Sigmoid colon (tissue), 4 donors: ENCODE results near the gene RPS6KA2.

Source experiments
- CTCF ChIP-seq, 4 experiments: fragments of 450-650 bp in 3 of 4; fragments of 200-600 bp in 1 of 4; IDR thresholded peaks; one replicate each; pipeline ENCODE4 v1.5.1; 2016 to 2019; ENCODE audit warnings: antibody characterized with exemption in 4 of 4, mild to moderate bottlenecking in 3 of 4, moderate library complexity in 2 of 4
- EP300 ChIP-seq, 4 donors: sonication (generic); formaldehyde crosslinking; IDR thresholded peaks; one replicate each; pipeline ENCODE4 v1.6.1; 2017; ENCODE audit warnings: antibody characterized with exemption in 4 of 4
- POLR2A ChIP-seq, 2 donors: fragments of 450-650 bp; IDR thresholded peaks; one replicate each; pipeline ENCODE4 v1.6.1; 2016; ENCODE audit warnings: antibody characterized with exemption in 2 of 2, mild to moderate bottlenecking in 2 of 2, moderate library complexity in 2 of 2
- POLR2AphosphoS5 ChIP-seq, 4 donors: sonication (generic); formaldehyde crosslinking; IDR thresholded peaks; one replicate each; pipeline ENCODE4 v1.6.1; 2017; ENCODE audit warnings: antibody characterized with exemption in 4 of 4

- TF ChIP-seq CTCF (IDR thresholded peaks at IDR 0.05) = no peak
- TF ChIP-seq POLR2AphosphoS5 (IDR thresholded peaks at IDR 0.05) = no peak
- no peak for TF ChIP-seq POLR2A (IDR thresholded peaks at IDR 0.05)
- no peak for TF ChIP-seq EP300 (IDR thresholded peaks at IDR 0.05)
These were observed 5.9 kb downstream of the RPS6KA2 start for GRCh38 chr6:166621114-166621540.
